GM21528 (cell line): ENCODE results near the gene CISTR.

Source experiments
- ATAC-seq: cut with Tn5 transposase; IDR thresholded peaks from one replicate; pipeline ENCODE4 v1.9.1; 2021; ENCODE audit warnings: mild to moderate bottlenecking, moderate library complexity; ENCODE audit not compliant: unreplicated experiment, low FRiP score

Gene CISTR

DNA sequence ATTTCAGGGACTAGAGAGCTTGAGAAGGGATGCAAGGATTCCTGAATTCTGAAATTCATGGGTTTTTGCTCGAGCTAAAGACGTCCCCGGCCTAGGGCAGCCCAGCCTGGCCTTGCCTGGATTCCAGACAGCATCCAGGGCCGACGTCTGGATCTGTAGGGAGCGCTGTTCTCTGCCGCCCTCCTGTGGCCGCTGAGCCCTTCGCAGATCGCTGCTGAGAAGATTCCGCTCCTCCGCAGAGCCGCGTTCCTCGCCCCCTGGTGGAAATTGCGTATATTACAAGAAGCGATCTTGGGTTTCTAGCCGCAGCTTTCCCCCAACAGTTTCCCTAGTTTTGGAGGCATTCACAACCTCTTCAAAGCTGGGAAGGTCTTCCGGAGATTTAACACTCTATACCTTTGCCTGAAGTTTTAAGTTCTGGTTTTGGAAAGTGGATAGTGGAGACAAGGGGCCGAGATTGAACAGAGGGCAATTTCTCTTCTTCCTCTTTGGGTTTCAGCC lies 5.1 kb downstream of the CISTR start:
- no peak for ATAC-seq

DNA sequence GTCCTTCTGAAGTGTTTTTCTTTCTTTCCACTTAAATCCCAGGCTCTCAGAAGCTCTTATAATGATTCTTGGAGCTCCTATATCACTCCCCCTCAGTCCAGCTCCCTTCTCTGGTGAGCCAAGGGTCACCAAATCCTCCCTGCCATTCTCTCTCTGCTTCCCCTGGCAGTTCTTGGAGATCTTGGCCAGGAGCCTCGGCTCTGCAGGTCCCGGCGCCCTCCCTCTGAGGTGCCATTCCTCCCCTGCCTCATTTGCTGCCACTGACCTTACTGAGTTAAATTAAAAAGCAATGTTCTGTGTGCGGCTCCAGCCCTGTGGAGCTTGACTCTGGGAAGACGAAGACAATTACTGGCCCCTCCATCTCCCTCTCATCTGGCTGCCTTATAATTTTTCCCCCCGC lies 7.0 kb downstream of the CISTR start:
- no peak for ATAC-seq

DNA sequence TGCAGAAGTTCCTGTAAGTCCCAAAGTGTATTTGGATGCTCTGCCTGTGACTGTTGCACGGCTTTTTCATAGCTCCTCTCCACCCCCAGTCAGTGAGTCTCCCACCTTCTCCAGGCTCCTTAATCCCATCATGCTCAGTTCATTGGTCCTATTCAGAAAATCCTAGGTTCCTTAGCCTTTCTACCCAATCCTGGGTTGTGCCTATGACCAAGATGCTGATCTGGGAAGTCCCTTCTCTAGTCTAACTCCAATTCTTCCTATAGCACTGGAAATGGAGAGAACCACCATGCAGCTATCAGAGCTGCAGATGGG lies 7.7 kb downstream of the CISTR start:
- no peak for ATAC-seq

DNA sequence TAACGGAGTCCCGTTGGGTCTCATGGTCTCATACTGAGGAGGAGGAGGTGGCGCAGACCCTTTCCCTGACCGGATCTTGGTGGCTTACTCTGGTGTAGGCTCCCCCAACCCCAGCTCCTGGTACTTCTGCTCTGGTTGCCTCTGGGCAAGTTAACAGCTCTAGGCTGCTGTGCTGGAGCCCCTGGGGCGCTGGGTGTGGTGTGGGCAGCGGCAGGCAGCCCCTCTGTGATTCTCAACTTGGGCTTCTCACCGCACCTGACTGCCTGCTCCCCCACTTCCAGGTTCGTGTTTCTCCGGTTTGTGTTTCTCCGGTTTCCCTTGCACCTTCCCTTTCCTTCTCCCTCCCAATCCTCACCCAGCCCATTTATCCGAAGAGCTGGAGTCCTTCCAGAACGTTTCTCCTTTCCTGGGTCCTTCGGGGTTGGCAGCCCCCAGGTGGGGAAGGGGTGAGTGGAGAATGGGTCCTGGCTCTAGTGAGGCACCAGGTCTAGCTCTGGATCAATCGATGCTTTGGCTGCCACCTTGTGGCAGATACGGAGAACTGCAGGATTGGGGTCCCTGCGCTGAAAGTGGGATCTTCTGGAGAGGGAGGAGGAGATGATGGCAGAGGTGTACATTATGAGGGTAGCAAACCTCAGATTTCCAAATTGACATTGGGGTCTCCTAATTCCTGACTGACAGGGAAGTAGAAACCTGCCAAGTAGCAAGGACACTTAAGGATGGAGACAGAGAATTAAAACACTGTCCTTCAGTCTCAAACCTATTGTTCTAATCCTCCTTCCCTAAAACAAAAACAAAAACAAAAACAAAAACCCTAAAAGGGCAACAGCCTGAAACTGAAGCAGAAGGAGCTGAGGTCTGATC lies 8.3 kb downstream of the CISTR start:
- ATAC-seq: no peak

DNA sequence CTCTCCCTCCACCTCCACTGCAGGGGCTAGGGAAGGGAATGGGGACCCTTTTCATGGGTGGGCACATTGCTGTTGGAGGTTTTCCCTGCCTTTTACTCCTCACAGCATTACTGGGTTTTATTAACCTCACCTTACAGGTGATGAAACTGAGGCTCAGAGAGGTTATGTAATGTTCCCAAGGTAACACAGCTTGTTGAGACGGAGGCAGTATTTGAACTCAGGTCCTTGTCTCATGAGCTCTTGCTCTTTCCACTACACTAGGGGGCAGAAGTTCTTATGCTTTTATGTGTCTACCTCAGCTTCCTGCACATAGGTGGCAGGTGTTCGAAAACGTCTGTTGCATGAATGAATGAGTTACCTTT lies 11.7 kb downstream of the CISTR start:
- ATAC-seq: no peak

DNA sequence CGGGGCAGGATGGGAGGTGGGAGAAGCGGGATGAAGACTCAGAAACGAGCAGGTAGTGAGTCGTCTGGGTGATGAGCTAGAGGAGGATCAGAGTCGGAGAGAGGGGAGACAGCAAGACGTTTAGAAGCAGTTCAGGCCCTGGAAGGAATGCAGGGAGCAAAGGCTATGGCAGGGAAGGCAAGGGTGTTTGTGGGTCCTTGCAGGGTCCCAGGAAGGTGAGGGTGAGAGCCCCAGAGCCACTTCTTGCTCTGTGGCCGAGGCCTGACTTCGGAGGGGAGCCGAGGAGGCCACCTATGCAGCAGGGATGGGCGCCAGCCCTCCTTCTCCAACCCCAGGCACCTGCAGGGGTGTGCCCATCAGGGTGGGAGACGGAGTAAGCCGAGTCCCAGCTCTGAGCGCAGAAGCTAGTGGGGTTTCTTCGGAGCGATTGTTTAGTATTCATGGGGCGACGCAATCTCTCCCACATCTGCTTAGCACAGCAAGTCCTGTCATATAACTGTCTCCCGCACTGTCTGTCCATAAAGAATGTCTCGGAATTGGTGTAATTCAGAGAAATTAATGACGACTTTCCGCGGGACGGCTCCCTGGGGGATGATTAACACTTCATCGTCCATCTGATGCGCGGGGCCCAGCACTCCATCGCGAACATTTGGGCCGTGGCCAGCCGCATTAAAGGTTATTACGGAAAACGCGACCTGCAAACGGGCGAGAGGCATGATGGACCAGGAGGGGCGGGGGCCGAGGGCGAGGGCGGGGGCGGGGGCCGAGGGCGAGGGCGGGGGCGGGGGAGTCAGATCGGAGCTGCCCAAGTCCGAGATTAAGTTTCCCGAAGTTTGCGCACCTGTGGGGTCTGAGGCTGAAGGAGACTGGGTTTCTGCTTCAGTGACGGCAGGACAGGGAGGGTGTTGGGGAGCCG lies 12.3 kb downstream of the CISTR start:
- ATAC-seq: no peak

DNA sequence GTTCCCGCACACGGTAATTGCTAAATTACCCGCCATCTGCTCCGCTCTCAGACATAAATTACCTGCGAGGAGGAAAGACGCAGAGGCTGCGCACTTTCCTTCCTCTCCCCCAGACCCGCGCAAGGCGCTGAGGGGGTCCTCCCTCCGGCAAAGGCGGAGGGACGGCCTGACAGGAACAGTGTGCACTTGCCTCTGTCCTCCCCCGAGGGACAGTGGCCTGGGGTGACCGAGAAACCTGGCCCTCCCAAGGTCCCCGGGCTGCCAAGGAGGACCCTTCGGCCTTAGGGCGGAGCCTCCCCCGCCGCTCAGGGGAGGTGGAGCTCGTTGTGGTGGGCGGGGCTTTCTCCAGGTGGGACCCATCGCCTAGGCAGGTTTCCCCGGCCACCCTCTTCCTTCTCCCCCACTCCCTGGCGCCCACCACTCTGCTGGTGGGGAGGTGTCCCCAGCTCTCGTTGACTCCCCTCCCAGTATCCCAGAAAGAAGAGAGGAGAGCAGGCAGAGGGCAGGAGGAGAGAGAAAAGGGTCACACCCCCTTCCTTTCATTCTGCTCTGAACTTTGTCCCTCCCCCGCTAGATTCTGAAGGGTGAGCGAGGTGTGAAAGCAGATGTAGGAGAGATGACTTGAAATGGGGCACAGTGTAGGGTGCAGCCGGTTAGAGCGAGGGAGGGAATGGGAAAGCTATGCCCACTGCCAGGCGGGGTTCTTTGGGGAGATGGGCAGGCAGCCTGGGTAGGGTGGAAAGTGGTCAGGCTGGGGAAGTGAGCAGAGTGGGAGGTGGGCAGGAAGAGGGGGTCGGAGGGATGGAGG lies 13.2 kb downstream of the CISTR start:
- no peak for ATAC-seq

DNA sequence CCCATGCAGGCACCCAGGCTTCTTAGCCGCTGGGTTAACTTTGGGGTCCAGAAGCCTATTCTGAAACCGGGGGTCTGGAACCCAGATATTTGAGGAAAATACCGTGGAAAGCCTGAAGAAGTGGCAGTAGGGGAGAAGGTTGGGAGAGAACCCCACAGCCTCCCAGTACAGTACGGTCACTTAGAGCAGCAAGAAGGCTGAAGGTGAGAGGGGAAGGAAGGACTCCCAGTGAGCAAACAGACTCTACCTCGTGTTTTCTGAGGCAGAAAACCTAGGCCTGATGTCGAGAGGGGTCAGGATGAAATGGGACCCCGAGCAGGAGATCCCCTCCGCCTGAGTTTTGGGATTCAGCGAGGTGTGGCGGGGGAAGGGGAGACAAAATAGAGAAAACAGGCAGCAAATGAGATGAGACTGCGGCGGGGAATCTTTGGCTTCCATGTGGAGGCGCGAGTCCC lies 13.8 kb downstream of the CISTR start:
- ATAC-seq: no peak

DNA sequence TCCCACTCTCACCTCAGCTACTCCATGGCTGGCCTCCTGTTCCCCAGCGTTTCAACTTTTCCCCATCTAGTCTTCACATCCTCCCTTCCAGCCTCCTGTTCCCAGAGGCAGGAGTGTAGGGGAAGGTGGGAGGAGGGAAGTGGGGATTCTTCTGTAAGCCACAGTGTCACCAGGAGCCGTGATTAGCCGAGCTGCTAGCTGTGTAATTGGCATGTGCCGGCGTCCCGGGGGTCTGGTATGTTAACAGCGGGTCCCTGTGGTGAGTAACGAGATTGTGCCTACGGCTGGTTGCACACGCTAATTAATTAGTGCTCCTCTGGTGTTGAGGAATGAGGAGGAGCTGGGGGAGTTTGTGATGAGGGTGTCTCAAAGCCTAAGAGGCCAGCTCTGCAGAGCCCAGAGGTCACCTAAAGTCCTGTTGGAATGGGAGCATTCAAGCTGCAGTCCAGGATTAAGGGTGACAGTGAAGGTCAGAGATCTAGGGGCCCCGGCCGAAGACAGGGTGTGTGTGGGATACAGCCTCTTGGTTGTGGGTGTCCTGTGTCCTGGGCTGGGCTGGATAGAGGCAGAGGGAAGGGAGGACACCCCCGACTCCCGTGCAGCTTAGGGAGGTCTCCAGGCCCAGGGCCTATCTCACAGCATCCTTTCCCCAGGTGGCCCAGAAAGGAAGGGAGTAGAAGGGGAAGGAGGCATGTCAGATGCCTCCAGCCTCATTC lies 14.5 kb downstream of the CISTR start:
- no peak for ATAC-seq

DNA sequence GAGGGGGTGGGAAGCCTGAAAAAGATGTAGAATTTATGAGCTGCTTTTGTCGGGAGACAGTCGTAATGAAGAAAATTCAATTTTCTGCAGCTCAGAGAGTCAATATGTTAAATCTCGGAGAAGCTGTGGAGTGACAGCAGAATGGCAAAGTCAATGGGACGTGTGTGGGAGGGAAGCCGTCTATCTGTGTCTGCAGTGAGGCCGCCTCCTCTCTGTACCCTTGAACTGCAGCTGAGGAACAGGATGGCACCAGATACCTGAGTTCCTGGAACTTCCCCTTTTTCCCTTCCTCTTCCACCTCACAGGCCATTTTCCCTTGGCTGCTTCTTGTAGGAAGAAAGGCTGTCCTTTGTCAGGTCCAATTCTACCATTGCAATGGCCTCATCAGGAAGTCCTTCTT lies 15.2 kb downstream of the CISTR start:
- ATAC-seq: no peak

DNA sequence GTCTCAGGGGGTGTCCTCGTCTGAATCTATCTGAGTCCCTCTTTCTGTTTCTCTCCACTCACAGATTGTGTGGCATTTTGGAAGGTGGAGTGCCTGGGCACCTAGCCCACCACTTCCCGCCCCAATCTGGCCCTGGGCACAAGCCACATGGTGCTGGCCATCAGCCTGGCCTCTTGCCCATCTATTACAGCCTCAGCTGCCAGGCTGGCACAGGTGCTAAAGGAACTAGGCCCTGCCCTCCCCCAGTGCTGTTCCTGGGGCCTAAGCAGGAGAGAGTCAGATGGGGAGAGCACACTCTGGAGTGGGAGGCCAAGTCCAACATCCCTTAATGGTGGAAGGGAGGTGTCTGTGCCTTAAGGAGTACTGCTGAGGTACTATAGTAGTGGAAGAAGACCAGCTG lies 16.2 kb downstream of the CISTR start:
- no peak for ATAC-seq

DNA sequence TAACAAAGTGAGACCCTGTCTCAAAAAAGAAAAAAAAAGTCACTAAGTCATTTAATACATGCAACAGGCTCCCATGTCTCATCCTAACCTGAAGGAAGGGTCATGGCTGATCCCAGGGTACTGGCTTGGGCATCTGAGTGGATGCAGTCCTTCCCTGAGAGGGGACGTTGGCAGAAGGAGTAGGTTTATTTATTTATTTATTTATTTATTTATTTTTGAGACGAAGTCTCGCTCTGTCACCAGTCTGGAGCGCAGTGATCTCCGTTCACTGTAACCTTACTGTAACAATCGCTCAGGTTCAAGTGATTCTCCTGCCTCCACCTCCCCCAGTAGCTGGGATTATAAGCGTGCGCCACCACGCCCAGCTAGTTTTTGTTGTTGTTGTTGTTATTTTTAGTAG lies 17.4 kb downstream of the CISTR start:
- no peak for ATAC-seq

DNA sequence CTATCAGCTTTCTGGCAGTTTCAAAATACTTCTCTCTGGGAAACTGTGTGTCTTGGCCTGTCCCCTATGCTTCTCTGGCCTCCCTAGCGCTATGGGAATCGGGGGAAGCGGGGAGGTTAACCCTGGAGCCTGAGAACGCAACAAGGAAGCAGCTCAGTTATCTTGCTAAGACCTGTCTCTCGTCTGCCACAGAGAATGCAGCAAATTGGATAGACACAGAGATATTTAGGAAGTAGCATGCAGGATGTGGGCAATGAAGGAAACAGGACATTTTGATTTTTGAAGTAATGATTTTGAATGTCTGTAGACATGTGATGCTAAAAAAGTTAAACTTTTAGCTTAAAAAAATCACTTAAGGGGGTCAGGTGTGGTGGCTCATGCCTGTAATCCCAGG lies 18.0 kb downstream of the CISTR start:
- ATAC-seq: no peak

DNA sequence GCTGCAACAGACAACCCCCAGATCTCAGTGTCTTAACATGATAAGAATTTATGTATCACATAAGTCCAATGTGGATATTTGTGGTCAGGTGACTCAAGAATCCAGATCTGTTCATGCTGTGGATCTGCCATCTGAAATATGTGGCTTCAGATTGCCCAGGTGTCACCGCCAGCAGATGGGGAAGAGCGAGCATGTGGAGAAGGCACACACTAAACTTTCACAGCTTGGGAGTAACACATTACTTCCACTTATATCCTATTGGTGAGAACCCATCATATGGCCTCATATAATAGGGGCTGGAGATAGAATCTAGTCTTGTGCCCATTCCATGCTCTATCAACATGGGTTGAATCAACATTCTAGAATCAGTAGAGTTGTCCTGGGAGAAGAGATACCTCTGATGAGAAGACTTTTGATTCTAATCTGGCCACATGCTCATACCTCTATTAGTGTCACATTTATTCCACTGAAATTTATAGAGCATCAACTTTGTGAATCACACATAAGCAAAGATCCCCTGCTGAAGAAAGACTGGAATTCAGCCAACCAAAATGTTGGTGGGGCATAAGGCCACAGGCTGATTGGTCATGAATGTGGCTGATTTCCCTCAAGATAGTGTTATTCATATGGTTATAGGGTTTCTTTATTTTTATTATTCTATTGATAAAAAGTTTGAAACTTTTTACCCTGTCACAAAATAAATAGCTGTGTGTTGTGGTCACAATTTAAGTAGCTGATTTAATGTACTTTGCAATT lies 18.6 kb downstream of the CISTR start:
- no peak for ATAC-seq

DNA sequence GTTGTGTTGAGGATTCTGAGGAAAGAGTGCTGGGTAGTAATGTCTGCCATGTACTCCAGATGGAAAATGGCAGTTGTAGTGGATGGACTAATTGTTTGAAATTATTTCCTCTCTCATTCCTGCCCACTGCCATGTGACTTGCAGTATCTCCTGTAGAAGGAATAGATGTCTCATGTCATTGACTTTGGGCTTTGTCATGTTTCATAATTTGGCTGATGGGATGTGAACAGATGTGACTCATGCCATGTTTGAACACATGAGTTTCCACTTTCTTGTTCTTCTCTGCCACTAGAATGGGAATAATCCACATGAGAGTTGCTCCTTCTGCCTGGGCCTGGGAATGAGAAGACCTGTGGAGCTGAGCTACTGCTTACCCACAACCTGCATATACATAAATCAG lies 22.1 kb downstream of the CISTR start:
- ATAC-seq: no peak

DNA sequence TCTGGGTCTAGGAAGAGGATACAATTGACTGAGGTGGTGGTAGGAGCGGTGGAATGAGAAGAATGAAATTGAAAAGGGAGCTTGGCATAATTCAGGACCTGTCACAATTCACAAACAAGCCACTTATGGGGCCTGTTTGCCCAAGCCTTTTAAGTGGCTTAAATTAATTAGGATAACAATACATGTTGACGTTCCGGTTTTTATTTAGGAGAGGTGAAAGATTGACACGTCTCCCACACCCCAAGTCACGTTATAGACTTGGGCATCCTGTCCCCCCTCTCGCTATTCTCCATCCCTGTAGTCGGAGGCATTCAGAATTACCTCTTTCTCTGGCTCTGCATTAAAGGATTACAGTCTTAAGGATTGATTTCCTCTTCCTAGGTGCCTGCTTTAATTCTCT lies 23.6 kb downstream of the CISTR start:
- no peak for ATAC-seq

DNA sequence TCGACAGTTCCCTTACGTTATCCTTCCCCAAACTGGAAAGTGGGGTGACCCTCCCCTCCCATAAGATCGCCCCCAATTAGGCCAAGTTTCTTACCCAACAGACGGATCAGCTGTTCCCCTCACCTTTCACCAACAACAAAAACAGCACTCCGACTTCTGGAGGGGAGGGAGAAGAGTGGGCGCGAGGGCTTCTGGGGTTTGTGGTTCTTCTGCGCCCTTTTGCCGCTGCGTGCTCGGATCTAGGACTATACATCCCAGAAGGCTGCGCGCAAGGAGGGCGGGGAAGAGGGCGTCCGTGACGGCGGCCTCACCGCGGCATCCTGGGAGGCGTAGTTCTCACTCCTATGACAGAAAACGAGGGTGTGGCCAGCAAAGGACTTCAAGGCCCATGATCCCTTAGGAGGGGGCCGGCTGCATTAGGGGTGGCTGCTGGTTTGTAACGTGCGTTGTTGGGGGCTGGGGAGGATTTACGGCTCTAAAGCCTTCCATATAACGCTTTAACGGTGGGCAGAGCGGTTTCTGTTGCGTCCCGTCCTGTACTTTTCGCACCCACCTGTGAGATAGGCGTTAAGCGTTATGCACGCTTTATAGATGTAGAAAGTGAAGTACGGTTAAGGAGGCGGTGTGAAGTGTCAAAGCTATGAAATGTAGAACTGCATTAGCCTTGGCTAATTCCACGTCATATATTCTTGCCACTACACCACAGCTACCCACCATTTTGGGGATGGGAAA lies 24.3 kb downstream of the CISTR start, which contains the start of gene CALCOCO1:
TSS of gene CALCOCO1 (minus strand) at position 143 of the 732 bp plus-strand sequence. CDS start 2,210 bp downstream, outside the sequence.
- peak; percentile 98 for ATAC-seq

DNA sequence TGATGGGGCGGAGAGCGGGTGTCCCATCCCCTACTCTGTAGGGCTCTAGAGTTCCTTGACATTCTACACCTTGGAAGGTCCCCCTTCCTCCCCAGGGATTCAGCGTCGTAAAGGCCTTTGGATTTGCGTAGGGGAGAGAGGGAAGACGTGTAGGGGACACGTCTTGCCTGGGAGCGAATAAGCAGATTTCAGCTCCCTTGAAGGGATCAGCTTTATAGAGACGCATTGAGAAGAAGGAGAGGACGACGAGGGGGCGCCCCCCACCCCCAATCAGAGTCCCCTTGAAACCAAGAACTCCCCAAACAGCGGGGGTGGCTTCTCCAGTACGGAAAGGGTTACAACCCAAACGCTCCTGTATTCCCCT lies 24.9 kb downstream of the CISTR start:
- ATAC-seq: no peak

DNA sequence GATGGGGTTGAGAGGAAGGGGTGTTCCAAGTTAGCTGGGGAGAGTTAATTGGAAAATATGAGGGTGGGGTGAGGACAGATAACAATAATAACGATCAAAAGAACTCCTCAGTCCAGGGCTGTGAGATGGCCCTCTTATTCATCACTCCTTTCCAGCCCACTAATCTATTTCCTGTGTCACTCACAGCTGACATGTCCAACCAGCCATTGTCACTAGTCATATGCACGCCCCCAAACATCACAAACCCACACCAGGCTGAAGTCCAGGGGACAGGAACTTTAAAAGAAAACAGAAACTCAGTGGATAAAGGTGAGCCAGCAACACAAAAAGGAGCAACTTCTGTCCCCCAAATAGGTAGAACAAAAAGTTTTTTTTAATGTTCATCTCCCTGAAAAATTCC lies 25.4 kb downstream of the CISTR start:
- ATAC-seq: no peak
